Measurements from ENCODE around the gene RPS14. TPM values are rescaled to one million over a fixed set of nuclear protein-coding genes. Genes with fewer than 3 reads are reported as not detected.

Gene RPS14
- polyA plus RNA-seq, 10 donors = 2,435 to 3,051 (median 2,763) TPM

- no peak for DNase-seq
Observed at GRCh38 chr5:150404121-150404520, 45.4 kb downstream of the RPS14 start.

DNA sequence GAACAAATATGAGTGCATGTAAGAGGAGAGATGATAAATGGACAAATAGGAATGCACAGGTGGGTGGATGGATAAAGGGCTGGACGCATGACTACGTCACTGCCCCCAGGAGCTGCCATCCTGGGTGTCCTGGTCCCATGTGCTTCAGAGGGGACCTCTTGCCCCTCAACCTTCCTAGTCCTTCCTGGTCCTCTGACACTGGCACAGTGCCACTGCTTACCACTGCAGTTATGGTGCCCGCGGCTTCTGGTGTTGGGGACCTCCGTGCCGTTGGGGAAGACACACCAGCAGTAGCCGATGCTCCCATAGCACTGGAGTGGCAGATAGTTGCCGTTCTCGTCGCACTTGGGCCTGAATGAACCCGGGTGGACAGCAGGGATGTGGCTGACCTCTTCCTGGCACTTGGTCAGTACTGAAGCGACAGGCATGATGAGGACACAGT lies 46.6 kb downstream of the RPS14 start:
- no peak for DNase-seq

GRCh38 chr5:150402229-150402773 lies 47.2 kb downstream of the RPS14 start:
- no peak for DNase-seq

DNA sequence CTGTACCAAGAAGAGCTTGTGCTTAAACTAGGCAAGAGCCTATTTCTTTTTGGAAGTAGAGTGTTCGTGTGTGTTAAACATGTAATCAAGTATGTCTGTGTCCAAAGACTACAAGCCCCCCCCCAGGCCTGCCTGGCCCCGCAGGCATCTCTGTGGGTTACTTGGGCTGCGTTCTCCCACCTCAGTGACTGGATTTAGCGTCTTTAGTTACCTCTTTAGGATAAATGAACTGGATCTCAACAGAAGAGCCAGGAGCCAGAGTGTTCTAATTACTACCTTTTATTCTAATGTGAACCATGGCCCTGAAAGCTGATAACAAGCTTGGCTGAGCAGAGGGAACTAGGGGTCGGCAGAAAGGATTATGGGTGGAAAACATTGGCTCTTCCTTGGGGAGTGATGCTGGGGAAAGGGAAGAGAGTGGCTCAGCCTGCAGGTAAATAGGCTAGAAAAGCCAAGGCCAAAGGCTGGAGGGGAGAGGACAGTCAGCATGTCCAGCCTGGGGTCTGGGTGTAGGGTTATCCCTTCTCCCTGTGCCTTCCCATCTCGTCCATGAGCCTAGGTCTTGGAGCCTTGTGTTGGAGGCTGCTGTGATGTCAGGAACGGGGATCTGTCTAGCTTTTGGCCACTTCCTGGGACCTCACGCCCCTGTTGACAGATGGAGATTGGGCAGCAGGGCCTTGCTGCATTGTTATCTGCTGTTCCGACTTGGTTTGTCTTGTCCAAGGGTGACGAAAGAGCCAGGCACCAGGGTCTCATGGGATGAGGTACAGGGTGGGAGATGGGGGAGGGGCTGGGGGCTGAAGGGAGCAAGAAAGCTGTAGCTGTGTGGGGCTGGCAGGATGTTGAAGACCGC lies 47.9 kb downstream of the RPS14 start:
- DNase-seq = no peak

- DNase-seq = no peak
Observed at GRCh38 chr5:150401076-150401375, 48.5 kb downstream of the RPS14 start.

GRCh38 chr5:150400316-150401075 lies 49.0 kb downstream of the RPS14 start:
- no peak for DNase-seq

GRCh38 chr5:150399524-150400211 lies 49.9 kb downstream of the RPS14 start:
- DNase-seq = no peak

DNA sequence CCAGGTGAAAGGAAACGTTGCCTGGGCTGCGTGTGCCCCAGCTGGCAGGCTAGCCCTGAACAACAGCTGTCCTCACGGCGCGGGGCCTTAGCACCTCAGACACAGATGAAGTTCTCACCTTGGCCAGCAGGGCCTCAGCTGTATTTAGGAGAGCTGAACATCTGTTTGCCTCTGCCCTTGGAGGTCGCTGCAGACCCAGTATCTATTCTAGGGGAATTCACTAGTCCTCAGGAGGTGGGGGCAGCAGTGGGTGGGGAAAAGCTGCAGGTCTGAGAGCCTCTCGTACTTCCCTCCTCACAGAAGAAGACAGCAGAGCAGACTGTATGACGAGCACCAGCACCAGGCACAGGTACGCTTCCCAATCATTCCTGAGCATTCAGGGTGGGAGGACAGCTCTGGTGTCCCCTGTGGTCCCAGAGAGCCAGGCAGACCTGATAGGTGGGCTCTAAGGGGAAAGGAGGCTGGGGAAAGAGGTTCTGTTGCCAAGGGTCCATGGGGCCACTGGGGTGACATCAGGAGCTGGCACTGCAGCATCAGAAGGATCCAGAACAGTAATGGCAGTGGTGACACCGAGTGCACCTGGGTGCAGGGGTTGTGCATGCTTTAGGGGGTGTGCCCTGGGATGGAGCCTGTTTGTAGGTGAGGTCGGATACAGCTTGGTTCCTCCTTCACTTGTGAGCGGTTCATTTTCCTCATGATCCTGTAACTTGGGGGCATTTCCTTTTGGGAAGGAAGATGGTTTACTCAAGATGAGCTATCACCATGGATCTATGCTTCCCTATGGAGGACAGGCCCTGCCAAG lies 50.6 kb downstream of the RPS14 start:
- DNase-seq = no peak

DNA sequence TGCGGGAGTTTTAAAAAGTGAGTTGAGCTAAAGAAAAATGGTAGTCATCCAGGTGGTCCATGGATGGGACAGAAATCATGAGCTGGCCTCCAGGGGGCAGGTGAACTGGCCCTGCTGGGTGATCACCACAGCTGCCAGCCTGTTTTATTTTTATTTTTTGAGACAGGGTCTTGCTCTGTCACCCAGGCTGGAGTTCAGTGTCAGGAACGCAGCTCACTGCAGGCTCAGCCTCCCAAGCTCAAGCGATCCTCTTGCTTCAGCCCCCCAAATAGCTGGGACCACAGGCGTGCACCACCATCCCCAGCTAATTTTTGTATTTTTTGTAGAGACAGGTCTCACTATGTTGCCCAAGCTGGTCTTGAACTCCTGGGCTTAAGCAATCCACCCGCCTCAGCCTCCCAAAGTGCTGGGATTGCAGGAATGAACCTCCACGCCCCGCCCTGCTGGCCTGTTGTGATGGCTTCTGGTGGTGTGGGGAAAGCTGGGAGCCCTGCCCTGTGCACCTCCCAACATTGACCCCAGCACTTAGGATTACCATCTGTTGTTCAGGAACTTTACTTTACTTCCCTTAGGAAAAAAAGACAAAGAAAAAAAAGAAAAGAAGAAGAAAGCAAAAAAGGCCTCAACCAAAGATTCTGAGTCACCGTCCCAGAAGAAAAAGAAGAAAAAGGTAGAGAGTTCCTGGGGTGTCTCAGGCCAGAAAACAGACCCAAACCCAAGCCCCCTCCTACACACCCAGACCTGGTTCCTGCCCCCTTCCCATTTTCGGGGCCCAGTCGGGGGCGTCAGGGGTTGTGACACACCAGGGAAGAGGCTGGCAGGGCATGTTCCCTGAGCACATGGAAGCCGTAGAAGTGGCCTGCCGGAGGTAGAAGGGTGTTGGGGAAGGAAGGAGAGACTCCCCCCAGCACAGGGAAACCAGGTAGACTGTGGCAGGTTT lies 51.5 kb downstream of the RPS14 start:
- no peak for DNase-seq

GRCh38 chr5:150397146-150397781 lies 52.3 kb downstream of the RPS14 start:
- DNase-seq = no peak

DNA sequence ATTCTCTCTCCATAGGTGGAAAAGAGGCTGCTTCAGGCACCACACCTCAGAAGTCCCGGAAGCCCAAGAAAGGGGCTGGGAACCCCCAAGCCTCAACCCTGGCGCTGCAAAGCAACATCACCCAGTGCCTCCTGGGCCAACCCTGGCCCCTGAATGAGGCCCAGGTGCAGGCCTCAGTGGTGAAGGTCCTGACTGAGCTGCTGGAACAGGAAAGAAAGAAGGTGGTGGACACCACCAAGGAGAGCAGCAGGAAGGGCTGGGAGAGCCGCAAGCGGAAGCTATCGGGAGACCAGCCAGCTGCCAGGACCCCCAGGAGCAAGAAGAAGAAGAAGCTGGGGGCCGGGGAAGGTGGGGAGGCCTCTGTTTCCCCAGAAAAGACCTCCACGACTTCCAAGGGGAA lies 53.3 kb downstream of the RPS14 start:
- no peak for DNase-seq

- DNase-seq = no peak
Observed at GRCh38 chr5:150395688-150395975, 53.9 kb downstream of the RPS14 start.

DNA sequence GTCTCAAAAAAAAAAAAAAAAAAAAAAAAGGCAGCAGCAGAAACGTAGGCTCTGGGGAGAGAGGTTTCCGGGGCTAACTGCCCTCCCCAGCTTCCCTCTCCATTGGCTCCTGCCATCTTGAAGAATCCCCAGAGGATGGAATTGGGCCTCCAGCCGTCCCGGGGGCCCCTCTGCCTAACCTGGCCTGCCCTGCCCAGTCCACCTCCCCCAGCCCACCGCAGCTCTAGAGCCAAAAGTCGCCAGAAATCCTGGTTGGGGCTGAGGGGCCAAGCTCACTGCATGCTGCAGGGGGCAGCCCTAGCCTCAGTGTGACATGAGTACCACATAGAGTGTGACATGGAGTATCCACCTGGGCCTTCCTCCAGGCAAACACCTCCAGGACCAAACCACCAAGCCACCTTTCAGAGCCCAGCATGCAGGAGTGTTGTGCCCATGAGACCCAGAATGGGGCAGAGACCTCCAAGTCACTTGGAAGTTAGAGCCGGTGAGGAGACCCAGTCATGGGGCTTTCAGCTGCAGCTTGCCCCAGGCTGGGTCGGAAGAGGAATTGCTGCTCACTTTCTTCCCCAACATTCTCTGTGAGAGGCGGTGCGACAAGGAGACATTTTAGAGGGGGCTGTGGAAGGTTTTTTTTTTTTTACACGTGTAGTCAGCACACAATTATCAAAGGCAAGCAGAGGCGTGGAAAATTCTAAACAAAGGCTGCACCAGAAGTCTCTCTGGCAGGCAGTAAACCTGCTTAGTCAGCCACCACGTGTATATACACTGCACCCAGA lies 54.4 kb downstream of the RPS14 start:
- DNase-seq = no peak

DNA sequence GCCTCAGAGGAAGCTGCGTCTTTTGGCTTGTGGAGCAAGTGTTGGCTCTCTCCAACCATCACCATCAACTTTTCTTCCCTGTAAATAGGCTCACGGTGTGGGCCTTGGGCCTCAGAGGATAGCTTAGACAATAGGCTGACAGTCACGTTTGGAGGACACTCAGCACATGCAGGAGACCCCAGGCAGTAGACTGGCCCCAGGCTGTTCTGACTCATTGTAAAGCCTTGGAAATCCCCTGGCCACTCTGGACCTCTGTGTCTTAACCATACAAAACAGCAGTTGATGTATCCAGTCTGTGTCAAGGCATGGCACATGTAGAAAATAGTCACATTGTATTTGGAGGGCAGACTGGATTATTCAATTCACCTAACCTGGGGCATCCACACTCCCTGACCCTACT lies 55.4 kb downstream of the RPS14 start:
- DNase-seq = no peak

- no peak for DNase-seq
Observed at GRCh38 chr5:150393096-150393645, 56.4 kb downstream of the RPS14 start.

GRCh38 chr5:150392680-150393079 lies 56.9 kb downstream of the RPS14 start:
- DNase-seq = no peak
